HEK293 (cell line): Measurements from ENCODE around the gene STOML1.

Experiments used
- CTCF ChIA-PET: fragments of 350-600 bp; formaldehyde crosslinking; extraction: SDS; loops from one replicate; lab custom pipeline; 2021; ENCODE audit warnings: antibody characterized with exemption; lab: Yijun Ruan, JAX
- POLR2A ChIA-PET: fragments of 300-600 bp; formaldehyde crosslinking; extraction: SDS; loops from one replicate; lab custom pipeline; 2020; ENCODE audit warnings: antibody characterized with exemption, inconsistent platforms; lab: Yijun Ruan, JAX
- H3K27ac ChIP-seq: fragments of 200-500 bp; sonication (Bioruptor generic); 2 replicates; pipeline ENCODE4 v1.5.1; 2014; ENCODE audit warnings: low read depth, low read length, control low read depth, inconsistent platforms; ENCODE audit errors: extremely low read depth
- H3K36me3 ChIP-seq, 2 experiments: fragments of 200-500 bp in 1 of 2; sonication (Bioruptor generic) in 1 of 2; 1 replicate in 1 of 2; 2 replicates in 1 of 2; pipeline ENCODE4 v1.5.1; 2014 to 2017; ENCODE audit warnings: inconsistent platforms in 2 of 2, low read length in 2 of 2; ENCODE audit not compliant: control insufficient read depth in 2 of 2, insufficient read depth in 1 of 2
- H3K4me1 ChIP-seq: fragments of 200-500 bp; sonication (Bioruptor generic); 2 replicates; pipeline ENCODE4 v1.5.1; 2014; ENCODE audit warnings: mild to moderate bottlenecking, low read length, inconsistent platforms; ENCODE audit not compliant: control insufficient read depth, insufficient read depth
- H3K4me3 ChIP-seq: 2 replicates; pipeline ENCODE4 v1.5.1; 2011; ENCODE audit warnings: low read depth, mild to moderate bottlenecking, control low read depth, low read length, moderate library complexity
- H3K9me3 ChIP-seq: fragments of 200-500 bp; sonication (Bioruptor generic); 2 replicates; pipeline ENCODE4 v1.5.1; 2014; ENCODE audit warnings: low read depth, low read length, inconsistent platforms; ENCODE audit not compliant: control insufficient read depth, insufficient read depth
- CTCF ChIP-seq: fragments of 450-650 bp; formaldehyde crosslinking; IDR thresholded peaks from 2 replicates; pipeline ENCODE4 v1.5.1; 2016; ENCODE audit warnings: missing biosample characterization, missing genetic modification characterization
- OSR2 ChIP-seq: fragments of 450-650 bp; formaldehyde crosslinking; IDR thresholded peaks from 2 replicates; pipeline ENCODE4 v1.5.1; 2016; ENCODE audit warnings: missing biosample characterization, missing genetic modification characterization
- OVOL3 ChIP-seq: fragments of 450-650 bp; formaldehyde crosslinking; IDR thresholded peaks from 2 replicates; pipeline ENCODE4 v1.5.1; 2016; ENCODE audit warnings: missing biosample characterization, missing genetic modification characterization
- SCRT2 ChIP-seq: fragments of 450-650 bp; formaldehyde crosslinking; IDR thresholded peaks from 2 replicates; pipeline ENCODE4 v1.5.1; 2016; ENCODE audit warnings: missing biosample characterization, missing genetic modification characterization
- SP3 ChIP-seq: fragments of 450-650 bp; formaldehyde crosslinking; IDR thresholded peaks from 2 replicates; pipeline ENCODE4 v1.5.1; 2016; ENCODE audit warnings: missing biosample characterization, missing genetic modification characterization
- ZBTB17 ChIP-seq: fragments of 450-650 bp; formaldehyde crosslinking; IDR thresholded peaks from 2 replicates; pipeline ENCODE4 v1.5.1; 2016; ENCODE audit warnings: missing biosample characterization, missing genetic modification characterization
- ZBTB26 ChIP-seq: fragments of 450-650 bp; formaldehyde crosslinking; optimal IDR thresholded peaks from 2 replicates; pipeline ENCODE3; 2016; ENCODE audit warnings: missing biosample characterization, mild to moderate bottlenecking, missing genetic modification characterization
- ZNF23 ChIP-seq: fragments of 450-650 bp; formaldehyde crosslinking; IDR thresholded peaks from 2 replicates; pipeline ENCODE4 v1.5.1; 2016; ENCODE audit warnings: missing biosample characterization, missing genetic modification characterization, borderline replicate concordance
- ZNF292 ChIP-seq: fragments of 450-650 bp; formaldehyde crosslinking; IDR thresholded peaks from 2 replicates; pipeline ENCODE4 v1.5.1; 2016; ENCODE audit warnings: low read depth, missing biosample characterization, missing genetic modification characterization, borderline replicate concordance
- ZNF37A ChIP-seq: fragments of 450-650 bp; IDR thresholded peaks from 2 replicates; pipeline ENCODE4 v1.5.1; 2018; ENCODE audit warnings: missing biosample characterization, missing genetic modification characterization
- ZNF449 ChIP-seq: fragments of 450-650 bp; formaldehyde crosslinking; IDR thresholded peaks from 2 replicates; pipeline ENCODE4 v1.5.1; 2017; ENCODE audit warnings: missing biosample characterization, mild to moderate bottlenecking, missing genetic modification characterization, moderate library complexity
- ZNF521 ChIP-seq: fragments of 450-650 bp; formaldehyde crosslinking; IDR thresholded peaks from 2 replicates; pipeline ENCODE4 v1.5.1; 2017; ENCODE audit warnings: missing biosample characterization, mild to moderate bottlenecking, missing genetic modification characterization
- ZNF530 ChIP-seq: fragments of 450-650 bp; formaldehyde crosslinking; IDR thresholded peaks from 2 replicates; pipeline ENCODE4 v1.5.1; 2016; ENCODE audit warnings: low read depth, missing biosample characterization, missing genetic modification characterization
- ZNF560 ChIP-seq: fragments of 450-650 bp; formaldehyde crosslinking; IDR thresholded peaks from 2 replicates; pipeline ENCODE4 v1.5.1; 2017; ENCODE audit warnings: missing biosample characterization, missing genetic modification characterization, borderline replicate concordance
- ZNF561 ChIP-seq: fragments of 450-650 bp; IDR thresholded peaks from 2 replicates; pipeline ENCODE4 v1.5.1; 2018; ENCODE audit warnings: missing biosample characterization, missing genetic modification characterization, borderline replicate concordance
- ZNF670 ChIP-seq: fragments of 450-650 bp; formaldehyde crosslinking; IDR thresholded peaks from 2 replicates; pipeline ENCODE4 v1.5.1; 2016; ENCODE audit warnings: missing biosample characterization, missing genetic modification characterization, low read depth
- ZNF785 ChIP-seq: fragments of 450-650 bp; formaldehyde crosslinking; IDR thresholded peaks from 2 replicates; pipeline ENCODE4 v1.5.1; 2016; ENCODE audit warnings: missing biosample characterization, missing genetic modification characterization
- ZSCAN16 ChIP-seq: fragments of 450-650 bp; formaldehyde crosslinking; IDR thresholded peaks from 2 replicates; pipeline ENCODE4 v1.5.1; 2016; ENCODE audit warnings: missing biosample characterization, missing genetic modification characterization
- ZSCAN5A ChIP-seq: fragments of 450-650 bp; formaldehyde crosslinking; IDR thresholded peaks from 2 replicates; pipeline ENCODE4 v1.5.1; 2016; ENCODE audit warnings: missing biosample characterization, missing genetic modification characterization

The STOML1 gene

GRCh38 chr15:74039656-74040010 is 47.5 kb upstream of the STOML1 start (continued):
- TF ChIP-seq ZNF521 (tag by site-specific recombination) (no peak), ZNF530 (tag by site-specific recombination) (no peak), ZBTB26 (tag by site-specific recombination) (no peak), ZNF23 (no peak)

GRCh38 chr15:74038707-74039655 is 46.9 kb upstream of the STOML1 start:
- ChIA-PET CTCF (interaction anchor here (0.7 to 11.5 kb wide), 11 partner anchors 9 to 284 kb away, joined by 3 to 248 read pairs (median 4); no protein-coding TSS in a partner anchor), POLR2A (interaction anchor here (1.1 to 1.3 kb wide), 2 partner anchors 45 kb away, joined by 3 to 5 read pairs; partner anchors contain the start of gene PML)
- Histone ChIP-seq H3K9me3 (no peaks in the 10 kb centered on the region), H3K4me1 (no peaks in the 10 kb centered on the region; the same call in 1 of the 2 replicates), H3K36me3 (peaks cover 0 to 23% of the 10 kb centered on the region in 2 experiments; a peak in 1 of 3 replicates), H3K4me3 (no peak overlapping the region), H3K27ac (no peak overlapping the region)
- TF ChIP-seq OSR2 (tag by site-specific recombination) = no peak
- TF ChIP-seq ZBTB17 (tag by site-specific recombination) = no peak
- TF ChIP-seq SP3 (tag by site-specific recombination) = no peak
- no peak for TF ChIP-seq ZSCAN5A
- TF ChIP-seq SCRT2 (tag by site-specific recombination) = 0 out of 2 replicates have a peak, but pooled peaks have one; percentile 24
- no peak for TF ChIP-seq ZNF560 (tag by site-specific recombination)
- no peak for TF ChIP-seq ZNF785 (tag by site-specific recombination)
- no peak for TF ChIP-seq OVOL3
- no peak for TF ChIP-seq ZNF37A (tag by site-specific recombination)

- TF ChIP-seq ZNF670 (tag by site-specific recombination) (no peak), ZSCAN16 (tag by site-specific recombination) (no peak), ZNF561 (tag by site-specific recombination) (no peak), ZNF449 (no peak), ZBTB26 (tag by site-specific recombination) (peak; percentile 16), CTCF (tag by site-specific recombination) (no peak), ZNF292 (tag by site-specific recombination) (no peak)
- ChIA-PET CTCF (interaction anchor here (0.6 to 11.5 kb wide), 42 partner anchors 10 to 503 kb away, joined by 3 to 248 read pairs (median 4); partner anchors contain the start of genes PML and STOML1), POLR2A (interaction anchor here (0.6 to 1.3 kb wide), 4 partner anchors 43 to 65 kb away, joined by 3 to 8 read pairs (median 4); partner anchors contain the start of gene PML)
- Histone ChIP-seq H3K4me1 (no peaks in the 10 kb centered on the region; the same call in 1 of the 2 replicates), H3K9me3 (no peaks in the 10 kb centered on the region), H3K27ac (no peak overlapping the region), H3K4me3 (no peak overlapping the region), H3K36me3 (peaks cover 0 to 30% of the 10 kb centered on the region in 2 experiments; a peak in 1 of 3 replicates)
These were observed 45.3 kb upstream of the STOML1 start for GRCh38 chr15:74037171-74038117.
